OCI-LY7 (cell line): ENCODE data around the gene POSTN.

ENCODE experiments used
- CTCF ChIP-seq: fragments of 200-600 bp; sonication (generic); conservative IDR thresholded peaks from 2 replicates; pipeline ENCODE4 v1.5.1; 2014; ENCODE audit warnings: mild to moderate bottlenecking, antibody characterized with exemption, low read length, moderate library complexity, mixed read lengths
- EZH2phosphoT487 ChIP-seq: fragments of 200-600 bp; sonication (generic); IDR thresholded peaks from 2 replicates; pipeline ENCODE4 v1.6.1; 2018; ENCODE audit warnings: low read depth, borderline replicate concordance, mild to moderate bottlenecking, mixed run types, antibody characterized with exemption, low read length, moderate library complexity, mixed read lengths

GRCh38 chr13:37534676-37535075 is 63.9 kb downstream of the POSTN start:
- no peak for TF ChIP-seq CTCF
- TF ChIP-seq EZH2phosphoT487 = no peak
